WERI-Rb-1 (cell line): ENCODE results near the gene PTPRN2.
"Not testable (repeated sequence)": the region's sequence is repeated elsewhere in the genome, so short reads cannot be mapped to it uniquely, and the experiment has no call there.

ENCODE experiments used
- DNase-seq: peaks from one replicate; pipeline ENCODE4 v3.0.0-alpha.2; 2020
- H3K27ac ChIP-seq: fragments of 250-450 bp; sonication (Bioruptor Pico); 2 replicates; pipeline ENCODE4 v1.5.1; 2020; ENCODE audit warnings: mild to moderate bottlenecking, moderate library complexity
- H3K27me3 ChIP-seq: fragments of 250-450 bp; sonication (Bioruptor Pico); 2 replicates; pipeline ENCODE4 v1.5.1; 2021; ENCODE audit warnings: mild to moderate bottlenecking, low read depth, moderate library complexity; ENCODE audit not compliant: insufficient read depth, severe bottlenecking
- H3K36me3 ChIP-seq: fragments of 250-450 bp; sonication (Bioruptor Pico); 2 replicates; pipeline ENCODE4 v1.5.1; 2020; ENCODE audit warnings: mild to moderate bottlenecking, moderate library complexity
- H3K4me3 ChIP-seq: 2 replicates; pipeline ENCODE4 v1.5.1; 2011; ENCODE audit warnings: low read depth, mild to moderate bottlenecking, control low read depth, low read length
- H3K9me3 ChIP-seq: fragments of 250-450 bp; sonication (Bioruptor Pico); 2 replicates; pipeline ENCODE4 v1.5.1; 2021; ENCODE audit warnings: mild to moderate bottlenecking, moderate library complexity; ENCODE audit not compliant: severe bottlenecking
- TF ChIP-seq, protein P1 (sequence below): IDR thresholded peaks from 2 replicates; pipeline ENCODE4 v1.5.1; 2011; ENCODE audit warnings: low read depth, mild to moderate bottlenecking, control low read depth, inconsistent platforms, low read length

Gene PTPRN2

DNA sequence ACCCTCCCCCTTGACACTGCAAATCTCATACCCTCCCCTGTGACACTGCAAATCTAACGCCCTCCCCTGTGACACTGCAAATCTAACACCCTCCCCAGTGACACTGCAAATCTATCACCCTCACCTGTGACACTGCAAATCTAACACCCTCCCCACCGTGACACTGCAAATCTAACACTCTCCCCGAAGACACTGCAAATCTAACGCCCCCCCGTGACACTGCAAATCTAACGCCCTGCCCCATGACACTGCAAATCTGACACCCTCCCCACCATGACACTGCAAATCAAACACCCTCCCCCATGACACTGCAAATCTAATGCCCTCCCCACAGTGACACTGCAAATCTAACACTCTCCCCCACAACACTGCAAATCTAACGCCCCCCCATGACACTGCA, 647.1 kb downstream of the PTPRN2 start:
- Histone ChIP-seq H3K9me3 (no peaks in the 10 kb centered on the region), H3K36me3 (no peaks in the 10 kb centered on the region), H3K4me3 (no peak overlapping the region), H3K27me3 (no peaks in the 10 kb centered on the region), H3K27ac (no peak overlapping the region)
- DNase-seq, result no peak
- TF ChIP-seq, protein P1, sequence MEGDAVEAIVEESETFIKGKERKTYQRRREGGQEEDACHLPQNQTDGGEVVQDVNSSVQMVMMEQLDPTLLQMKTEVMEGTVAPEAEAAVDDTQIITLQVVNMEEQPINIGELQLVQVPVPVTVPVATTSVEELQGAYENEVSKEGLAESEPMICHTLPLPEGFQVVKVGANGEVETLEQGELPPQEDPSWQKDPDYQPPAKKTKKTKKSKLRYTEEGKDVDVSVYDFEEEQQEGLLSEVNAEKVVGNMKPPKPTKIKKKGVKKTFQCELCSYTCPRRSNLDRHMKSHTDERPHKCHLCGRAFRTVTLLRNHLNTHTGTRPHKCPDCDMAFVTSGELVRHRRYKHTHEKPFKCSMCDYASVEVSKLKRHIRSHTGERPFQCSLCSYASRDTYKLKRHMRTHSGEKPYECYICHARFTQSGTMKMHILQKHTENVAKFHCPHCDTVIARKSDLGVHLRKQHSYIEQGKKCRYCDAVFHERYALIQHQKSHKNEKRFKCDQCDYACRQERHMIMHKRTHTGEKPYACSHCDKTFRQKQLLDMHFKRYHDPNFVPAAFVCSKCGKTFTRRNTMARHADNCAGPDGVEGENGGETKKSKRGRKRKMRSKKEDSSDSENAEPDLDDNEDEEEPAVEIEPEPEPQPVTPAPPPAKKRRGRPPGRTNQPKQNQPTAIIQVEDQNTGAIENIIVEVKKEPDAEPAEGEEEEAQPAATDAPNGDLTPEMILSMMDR, result no peak

DNA sequence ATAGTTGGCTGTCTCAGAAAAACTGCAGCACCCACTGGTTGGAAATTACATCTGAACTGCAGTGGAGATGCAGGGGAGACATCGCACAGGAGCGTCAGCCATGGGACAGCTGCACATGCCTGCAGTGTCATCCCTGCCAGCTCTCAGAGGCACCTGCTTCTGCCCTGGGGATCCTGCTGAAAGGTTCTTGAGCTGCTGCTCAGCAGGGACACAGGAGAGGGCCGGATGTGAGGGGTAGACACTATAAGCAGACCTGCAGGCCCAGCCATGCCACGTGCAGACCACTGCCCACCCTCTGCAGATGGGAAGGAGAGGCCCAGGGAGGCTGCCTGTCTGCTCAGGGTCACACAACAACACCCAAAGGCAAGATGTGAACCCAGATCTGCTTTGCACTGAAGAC, 649.4 kb downstream of the PTPRN2 start:
- no peaks in the 10 kb centered on the region for H3K9me3 ChIP-seq
- H3K27ac ChIP-seq, result no peak overlapping the region
- DNase-seq, result no peak
- no peaks in the 10 kb centered on the region for H3K36me3 ChIP-seq
- H3K4me3 ChIP-seq, result no peak overlapping the region
- TF ChIP-seq, protein P1, result no peak
- no peaks in the 10 kb centered on the region for H3K27me3 ChIP-seq

- H3K4me3 ChIP-seq, result no peak overlapping the region
- no peaks in the 10 kb centered on the region for H3K36me3 ChIP-seq
- H3K27me3 ChIP-seq, result no peaks in the 10 kb centered on the region
- TF ChIP-seq, protein P1, result no peak
- no peak overlapping the region for H3K27ac ChIP-seq
- H3K9me3 ChIP-seq, result no peaks in the 10 kb centered on the region
- DNase-seq, result no peak
Measured at GRCh38 chr7:157937406-157937805, 650.2 kb downstream of the PTPRN2 start.

DNA sequence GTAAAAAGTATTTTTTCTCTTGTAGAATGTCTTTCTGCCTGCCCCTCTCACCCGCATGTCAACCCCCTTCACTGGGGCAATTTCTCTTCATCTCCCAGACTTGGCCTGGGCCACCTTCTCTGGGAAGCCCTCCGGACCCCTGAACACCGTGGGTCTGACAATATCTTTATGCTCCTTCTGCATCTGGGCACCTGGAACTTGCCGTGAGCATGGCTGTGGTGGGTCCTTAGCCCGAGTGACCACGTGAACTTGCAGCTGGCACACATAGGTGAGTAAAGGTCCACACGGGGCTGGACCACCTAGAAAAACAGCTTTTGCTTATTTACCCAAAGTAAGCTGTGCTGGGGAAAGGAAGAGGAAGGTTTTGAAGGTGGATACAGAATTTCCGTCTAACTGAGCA, 650.6 kb downstream of the PTPRN2 start:
- no peaks in the 10 kb centered on the region for H3K9me3 ChIP-seq
- no peak for DNase-seq
- no peak overlapping the region for H3K27ac ChIP-seq
- H3K27me3 ChIP-seq, result no peaks in the 10 kb centered on the region
- no peaks in the 10 kb centered on the region for H3K36me3 ChIP-seq
- no peak overlapping the region for H3K4me3 ChIP-seq
- TF ChIP-seq, protein P1, result no peak

- H3K27ac ChIP-seq, H3K4me3 ChIP-seq, H3K27me3 ChIP-seq, DNase-seq, H3K9me3 ChIP-seq, H3K36me3 ChIP-seq: not testable (repeated sequence)
Measured at GRCh38 chr7:157935721-157936120, 651.9 kb downstream of the PTPRN2 start.

DNA sequence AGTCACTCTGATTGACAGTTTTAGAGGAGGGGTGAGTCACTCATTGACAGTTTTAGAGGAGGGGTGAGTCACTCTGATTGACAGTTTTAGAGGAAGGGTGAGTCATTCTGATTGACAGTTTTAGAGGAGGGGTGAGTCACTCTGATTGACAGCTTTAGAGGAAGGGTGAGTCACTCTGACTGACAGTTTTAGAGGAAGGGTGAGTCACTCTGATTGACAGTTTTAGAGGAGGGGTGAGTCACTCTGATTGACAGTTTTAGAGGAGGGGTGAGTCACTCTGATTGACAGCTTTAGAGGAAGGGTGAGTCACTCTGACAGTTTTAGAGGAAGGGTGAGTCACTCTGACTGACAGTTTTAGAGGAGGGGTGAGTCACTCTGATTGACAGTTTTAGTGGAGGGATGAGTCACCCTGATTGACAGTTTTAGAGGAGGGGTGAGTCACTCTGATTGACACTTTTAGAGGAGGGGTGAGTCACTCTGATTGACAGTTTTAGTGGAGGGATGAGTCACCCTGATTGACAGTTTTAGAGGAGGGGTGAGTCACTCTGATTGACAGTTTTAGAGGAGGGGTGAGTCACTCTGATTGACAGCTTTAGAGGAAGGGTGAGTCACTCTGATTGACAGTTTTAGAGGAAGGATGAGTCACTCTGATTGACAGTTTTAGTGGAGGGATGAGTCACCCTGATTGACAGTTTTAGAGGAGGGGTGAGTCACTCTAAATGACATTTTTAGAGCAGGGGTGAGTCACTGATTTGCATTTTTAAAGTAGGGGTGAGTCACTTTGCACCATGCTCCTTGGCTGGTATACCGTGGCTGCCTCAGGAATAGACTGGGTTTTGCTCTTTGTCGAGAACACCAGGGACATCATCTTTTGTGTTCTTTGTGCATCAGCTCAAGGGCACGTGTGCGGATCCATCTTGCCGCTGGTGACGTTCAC, 654.1 kb downstream of the PTPRN2 start:
- DNase-seq, H3K27me3 ChIP-seq, H3K4me3 ChIP-seq, H3K36me3 ChIP-seq, H3K27ac ChIP-seq, H3K9me3 ChIP-seq: not testable (repeated sequence)
